ENCODE results near the gene FGF3. TPM values are rescaled to one million over a fixed set of nuclear protein-coding genes. Genes with fewer than 3 reads are reported as not detected.

Gene FGF3
- total RNA-seq, 1 donor from 2014 or later = not detected

- peaks cover 10% of the 10 kb centered on the region for H3K4me1 Mint-ChIP-seq (ENCODE audit: low read depth)
- H3K4me3 Mint-ChIP-seq (ENCODE audit: unreplicated experiment) = no peak overlapping the region
- no peaks in the 10 kb centered on the region for H3K36me3 Mint-ChIP-seq (ENCODE audit: low read depth)
- peaks cover 25% of the 10 kb centered on the region for H3K27me3 Mint-ChIP-seq (ENCODE audit: low read depth)
- TF ChIP-seq, protein P1, sequence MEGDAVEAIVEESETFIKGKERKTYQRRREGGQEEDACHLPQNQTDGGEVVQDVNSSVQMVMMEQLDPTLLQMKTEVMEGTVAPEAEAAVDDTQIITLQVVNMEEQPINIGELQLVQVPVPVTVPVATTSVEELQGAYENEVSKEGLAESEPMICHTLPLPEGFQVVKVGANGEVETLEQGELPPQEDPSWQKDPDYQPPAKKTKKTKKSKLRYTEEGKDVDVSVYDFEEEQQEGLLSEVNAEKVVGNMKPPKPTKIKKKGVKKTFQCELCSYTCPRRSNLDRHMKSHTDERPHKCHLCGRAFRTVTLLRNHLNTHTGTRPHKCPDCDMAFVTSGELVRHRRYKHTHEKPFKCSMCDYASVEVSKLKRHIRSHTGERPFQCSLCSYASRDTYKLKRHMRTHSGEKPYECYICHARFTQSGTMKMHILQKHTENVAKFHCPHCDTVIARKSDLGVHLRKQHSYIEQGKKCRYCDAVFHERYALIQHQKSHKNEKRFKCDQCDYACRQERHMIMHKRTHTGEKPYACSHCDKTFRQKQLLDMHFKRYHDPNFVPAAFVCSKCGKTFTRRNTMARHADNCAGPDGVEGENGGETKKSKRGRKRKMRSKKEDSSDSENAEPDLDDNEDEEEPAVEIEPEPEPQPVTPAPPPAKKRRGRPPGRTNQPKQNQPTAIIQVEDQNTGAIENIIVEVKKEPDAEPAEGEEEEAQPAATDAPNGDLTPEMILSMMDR (IDR thresholded peaks at IDR 0.05) = no peak
- H3K27ac Mint-ChIP-seq (ENCODE audit: unreplicated experiment) = no peak overlapping the region
- no peaks in the 10 kb centered on the region for H3K9me3 Mint-ChIP-seq (ENCODE audit: low read depth)
- no peak for DNase-seq (ENCODE audit: low spot score)
Observed at GRCh38 chr11:69811431-69811830, 7.8 kb downstream of the FGF3 start.

GRCh38 chr11:69810289-69811118 is 8.7 kb downstream of the FGF3 start:
- TF ChIP-seq, protein P1 (IDR thresholded peaks at IDR 0.05) = no peak
- H3K4me1 Mint-ChIP-seq (ENCODE audit: low read depth) = peaks cover 10% of the 10 kb centered on the region
- H3K27ac Mint-ChIP-seq (ENCODE audit: unreplicated experiment) = no peak overlapping the region
- no peaks in the 10 kb centered on the region for H3K36me3 Mint-ChIP-seq (ENCODE audit: low read depth)
- no peak for DNase-seq (ENCODE audit: low spot score)
- peaks cover 19% of the 10 kb centered on the region for H3K27me3 Mint-ChIP-seq (ENCODE audit: low read depth)
- no peak overlapping the region for H3K4me3 Mint-ChIP-seq (ENCODE audit: unreplicated experiment)
- no peaks in the 10 kb centered on the region for H3K9me3 Mint-ChIP-seq (ENCODE audit: low read depth)

- H3K27me3 Mint-ChIP-seq (ENCODE audit: low read depth) = peaks cover 15% of the 10 kb centered on the region
- no peak for DNase-seq (ENCODE audit: low spot score)
- H3K4me1 Mint-ChIP-seq (ENCODE audit: low read depth) = peaks cover 10% of the 10 kb centered on the region
- no peak overlapping the region for H3K27ac Mint-ChIP-seq (ENCODE audit: unreplicated experiment)
- H3K36me3 Mint-ChIP-seq (ENCODE audit: low read depth) = no peaks in the 10 kb centered on the region
- TF ChIP-seq, protein P1 (IDR thresholded peaks at IDR 0.05) = no peak
- no peak overlapping the region for H3K4me3 Mint-ChIP-seq (ENCODE audit: unreplicated experiment)
- H3K9me3 Mint-ChIP-seq (ENCODE audit: low read depth) = no peaks in the 10 kb centered on the region
Observed at GRCh38 chr11:69808667-69809086, 10.5 kb downstream of the FGF3 start.

GRCh38 chr11:69807106-69807815 is 12.0 kb downstream of the FGF3 start:
- H3K36me3 Mint-ChIP-seq (ENCODE audit: low read depth) = no peaks in the 10 kb centered on the region
- H3K4me3 Mint-ChIP-seq (ENCODE audit: unreplicated experiment) = no peak overlapping the region
- H3K9me3 Mint-ChIP-seq (ENCODE audit: low read depth) = no peaks in the 10 kb centered on the region
- H3K27me3 Mint-ChIP-seq (ENCODE audit: low read depth) = peaks cover 19% of the 10 kb centered on the region
- peaks cover 10% of the 10 kb centered on the region for H3K4me1 Mint-ChIP-seq (ENCODE audit: low read depth)
- TF ChIP-seq, protein P1 (IDR thresholded peaks at IDR 0.05) = no peak
- no peak for DNase-seq (ENCODE audit: low spot score)
- H3K27ac Mint-ChIP-seq (ENCODE audit: unreplicated experiment) = peak overlapping the region; percentile 9

GRCh38 chr11:69804769-69805508 is 14.3 kb downstream of the FGF3 start:
- Mint-ChIP-seq H3K27me3 (ENCODE audit: low read depth) (peaks cover 19% of the 10 kb centered on the region), H3K4me1 (ENCODE audit: low read depth) (peaks cover 10% of the 10 kb centered on the region), H3K4me3 (ENCODE audit: unreplicated experiment) (no peak overlapping the region), H3K9me3 (ENCODE audit: low read depth) (no peaks in the 10 kb centered on the region), H3K27ac (ENCODE audit: unreplicated experiment) (no peak overlapping the region), H3K36me3 (ENCODE audit: low read depth) (no peaks in the 10 kb centered on the region)
- TF ChIP-seq, protein P1 (IDR thresholded peaks at IDR 0.05) = no peak
- DNase-seq (ENCODE audit: low spot score) = no peak
